Kidney (tissue), 14 donors: Measurements from ENCODE around the gene KIF3A. TPM values are rescaled to one million over a fixed set of nuclear protein-coding genes. Genes with fewer than 3 reads are reported as not detected.

Experiments used
- DNase-seq, 5 donors: peaks; one replicate each; pipeline ENCODE4 v3.0.0-alpha.2; 2013 to 2020
- FAIRE-seq: peaks from 2 replicates; lab custom pipeline; 2012; peaks lifted over from hg19 to GRCh38; lab: Jason Lieb, UNC
- H3K27ac ChIP-seq, 2 donors: one replicate each; pipeline ENCODE4 v1.7.0; 2013; ENCODE audit warnings: low read depth in 2 of 2, low read length in 2 of 2, inconsistent platforms in 1 of 2
- H3K27me3 ChIP-seq: one replicate; pipeline ENCODE4 v1.7.1; 2013; ENCODE audit warnings: low read length, inconsistent platforms; ENCODE audit not compliant: control insufficient read depth, insufficient read depth
- H3K36me3 ChIP-seq, 3 donors: one replicate each; pipeline versions ENCODE4 v1.7.0 to v1.7.1; 2013; ENCODE audit warnings: low read length in 3 of 3, control low read depth in 1 of 3, inconsistent platforms in 1 of 3; ENCODE audit not compliant: insufficient read depth in 3 of 3, control insufficient read depth in 2 of 3
- H3K4me1 ChIP-seq, 3 donors: one replicate each; pipeline versions ENCODE4 v1.7.0 to v1.7.1; 2013; ENCODE audit warnings: low read length in 3 of 3, inconsistent platforms in 1 of 3, low read depth in 1 of 3; ENCODE audit not compliant: control insufficient read depth in 2 of 3, insufficient read depth in 2 of 3
- H3K4me3 ChIP-seq, 3 donors: one replicate each; pipeline versions ENCODE4 v1.7.0 to v1.8.1; 2013; ENCODE audit warnings: low read length in 3 of 3, control low read depth in 1 of 3, inconsistent platforms in 1 of 3
- H3K9ac ChIP-seq, 3 donors: one replicate each; pipeline versions ENCODE4 v1.7.0 to v1.7.1; 2013; ENCODE audit warnings: low read length in 3 of 3, control low read depth in 1 of 3, inconsistent platforms in 1 of 3
- H3K9me3 ChIP-seq, 3 donors: one replicate each; pipeline versions ENCODE4 v1.7.0 to v1.7.1; 2013; ENCODE audit warnings: low read length in 3 of 3, control low read depth in 1 of 3, inconsistent platforms in 1 of 3; ENCODE audit not compliant: control insufficient read depth in 2 of 3, insufficient read depth in 1 of 3
- intact Hi-C: fragments of 100-400 bp; cut with DNase I; formaldehyde crosslinking; loops from one replicate; pipeline ENCODE4 v1.11.1; 2022
- polyA plus RNA-seq: library from polyadenylated mRNA; stranded (reverse); fragments of 350-450 nt; fragmentation: Illumina TruSeq; extraction: RNeasy Lipid Tissue Mini Kit (QIAGEN cat#74804); gene quantifications from one replicate; pipeline ENCODE4 v1.2.3, GENCODE V29; 2014; ENCODE audit warnings: low read depth, low replicate concordance; ENCODE audit not compliant: insufficient read depth
- total RNA-seq: library from RNA; stranded (reverse); fragmentation: NEBNext Ultra II Directional; extraction: Animal tissue kit (Norgen Biotek cat#: 25700); gene quantifications from one replicate; pipeline ENCODE4 v1.2.1, GENCODE V29; 2021
- TF ChIP-seq, protein P1 (sequence below): IDR thresholded peaks from 3 replicates; pipeline ENCODE4 v1.5.1; 2012; ENCODE audit warnings: mild to moderate bottlenecking, moderate library complexity, borderline replicate concordance; ENCODE audit not compliant: insufficient read depth; ENCODE audit errors: extremely low read depth
- donor health status: control.
- donor health status: control.
- donor health status: control.
- donor health status: control.
- donor health status: control.
- donor health status: DM: yes; HTN: yes; CAD: no.
- donor health status: Normal renal cell carcinoma (clear cell type).

Gene KIF3A
- total and polyA plus RNA-seq, 2 donors from 2014 or later: 7.1 to 13.9 TPM

DNA sequence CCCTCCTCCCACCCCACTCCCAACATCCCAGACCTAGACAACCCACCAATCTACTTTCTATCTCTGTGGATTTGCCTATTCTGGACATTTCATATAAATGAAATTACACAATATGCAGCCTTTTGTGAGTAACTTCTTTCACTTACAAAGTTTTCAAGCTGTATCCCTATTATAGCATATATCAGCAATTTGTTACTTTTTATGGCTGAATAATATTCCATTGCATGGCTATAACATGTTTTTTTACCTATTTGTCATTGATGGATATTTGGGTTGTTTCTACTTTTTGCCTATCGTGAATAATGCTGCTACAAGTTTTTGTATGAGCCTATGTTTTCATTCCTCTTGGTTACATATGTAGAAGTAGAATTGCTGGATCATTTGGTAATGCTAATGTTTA, 1.9 kb upstream of the KIF3A start:
- peaks cover 0 to 9% (median 5%) of the 10 kb centered on the region in 3 donors for H3K4me1 ChIP-seq
- H3K4me3 ChIP-seq: no peak overlapping the region
- no peak overlapping the region for H3K27ac ChIP-seq
- no peaks in the 10 kb centered on the region for H3K36me3 ChIP-seq
- intact Hi-C loops: no loop called here
- DNase-seq (no peak), FAIRE-seq (no peak)
- TF ChIP-seq, protein P1, sequence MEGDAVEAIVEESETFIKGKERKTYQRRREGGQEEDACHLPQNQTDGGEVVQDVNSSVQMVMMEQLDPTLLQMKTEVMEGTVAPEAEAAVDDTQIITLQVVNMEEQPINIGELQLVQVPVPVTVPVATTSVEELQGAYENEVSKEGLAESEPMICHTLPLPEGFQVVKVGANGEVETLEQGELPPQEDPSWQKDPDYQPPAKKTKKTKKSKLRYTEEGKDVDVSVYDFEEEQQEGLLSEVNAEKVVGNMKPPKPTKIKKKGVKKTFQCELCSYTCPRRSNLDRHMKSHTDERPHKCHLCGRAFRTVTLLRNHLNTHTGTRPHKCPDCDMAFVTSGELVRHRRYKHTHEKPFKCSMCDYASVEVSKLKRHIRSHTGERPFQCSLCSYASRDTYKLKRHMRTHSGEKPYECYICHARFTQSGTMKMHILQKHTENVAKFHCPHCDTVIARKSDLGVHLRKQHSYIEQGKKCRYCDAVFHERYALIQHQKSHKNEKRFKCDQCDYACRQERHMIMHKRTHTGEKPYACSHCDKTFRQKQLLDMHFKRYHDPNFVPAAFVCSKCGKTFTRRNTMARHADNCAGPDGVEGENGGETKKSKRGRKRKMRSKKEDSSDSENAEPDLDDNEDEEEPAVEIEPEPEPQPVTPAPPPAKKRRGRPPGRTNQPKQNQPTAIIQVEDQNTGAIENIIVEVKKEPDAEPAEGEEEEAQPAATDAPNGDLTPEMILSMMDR: no peak
- no peaks in the 10 kb centered on the region for H3K27me3 ChIP-seq
- H3K9ac ChIP-seq: no peak overlapping the region
- H3K9me3 ChIP-seq: no peaks in the 10 kb centered on the region

DNA sequence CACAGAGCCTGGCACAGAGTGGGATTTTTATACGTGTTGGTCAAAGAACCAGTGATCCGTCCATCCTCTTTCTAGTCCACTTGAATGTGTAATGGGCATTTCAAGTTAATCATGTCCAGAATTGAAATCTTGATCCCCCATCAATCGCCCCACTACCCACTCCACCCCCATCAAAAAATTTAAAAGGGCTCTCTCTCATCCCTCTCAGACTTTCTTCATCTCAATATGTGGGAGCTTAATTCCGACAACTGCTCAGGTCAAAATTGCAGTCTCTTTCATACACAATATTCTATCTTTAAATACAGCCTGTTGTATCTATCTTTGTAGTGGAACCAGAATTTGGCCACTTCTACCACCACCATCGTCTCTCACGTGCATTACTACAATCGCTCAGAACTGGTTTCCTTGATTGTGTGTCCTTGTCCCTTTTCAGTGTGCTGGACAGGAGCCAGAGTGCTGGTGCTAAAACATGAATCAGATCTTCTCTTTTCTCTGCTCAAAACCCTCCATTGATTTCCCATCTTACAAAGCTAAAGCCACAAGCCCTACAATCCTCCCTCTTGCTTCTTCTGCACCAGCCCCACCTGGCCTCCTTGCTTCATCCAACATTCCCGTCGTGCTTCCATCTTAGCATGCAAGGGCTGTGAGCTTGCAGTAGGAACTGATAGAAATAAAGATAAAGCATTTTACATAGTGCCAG, 786 bp upstream of the KIF3A start:
- Histone ChIP-seq H3K4me3 (peak overlapping the region; percentile 74 to 89 (median 83)), H3K9me3 (no peaks in the 10 kb centered on the region), H3K9ac (no peak overlapping the region), H3K4me1 (peaks cover 0 to 9% (median 5%) of the 10 kb centered on the region in 3 donors), H3K27ac (no peak overlapping the region), H3K36me3 (no peaks in the 10 kb centered on the region), H3K27me3 (no peaks in the 10 kb centered on the region)
- FAIRE-seq: no peak
- peak in 1 of 5 donors; percentile 8 for DNase-seq
- TF ChIP-seq, protein P1: no peak
- intact Hi-C loops: no loop called here

DNA sequence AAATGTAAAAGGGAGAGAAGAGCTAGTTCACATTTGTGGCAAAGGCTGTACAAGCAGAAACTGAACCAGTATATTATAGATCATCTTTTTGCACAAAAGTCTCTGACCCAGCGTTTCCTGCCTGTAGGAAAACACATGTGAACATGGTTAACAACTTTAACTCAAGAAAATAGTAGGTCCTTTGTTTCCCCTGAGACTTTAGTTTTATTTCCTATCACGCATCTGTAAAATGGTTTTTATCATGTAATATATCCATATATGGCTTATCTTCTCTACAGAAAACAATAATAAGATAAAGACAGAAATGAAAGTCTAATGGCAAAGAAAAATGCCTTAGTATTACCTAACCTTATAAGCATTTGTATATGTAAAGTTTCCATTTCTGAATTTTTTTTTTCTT, 2.7 kb downstream of the KIF3A start:
- Histone ChIP-seq H3K27ac (no peak overlapping the region), H3K9me3 (no peaks in the 10 kb centered on the region), H3K27me3 (no peaks in the 10 kb centered on the region), H3K4me3 (no peak overlapping the region), H3K9ac (no peak overlapping the region), H3K4me1 (peaks cover 0 to 9% (median 5%) of the 10 kb centered on the region in 3 donors), H3K36me3 (no peaks in the 10 kb centered on the region)
- DNase-seq (no peak), FAIRE-seq (no peak)
- TF ChIP-seq, protein P1: no peak
- intact Hi-C loops: no loop called here
